ENCODE measurements around the gene BCL10. TPM values are rescaled to one million over a fixed set of nuclear protein-coding genes. Genes with fewer than 3 reads are reported as not detected.

The BCL10 gene
- total and polyA plus RNA-seq, 2 of the 8 experiments (the other 6 are each of a cell fraction or from before 2014, with no cell fraction given), result 7.4 to 29.6 TPM

- CTCF ChIA-PET (ENCODE audit: partially characterized antibody), result interaction anchor here (0.7 to 3.1 kb wide), 12 partner anchors 14 to 281 kb away, joined by 3 to 15 read pairs (median 4); no protein-coding TSS in a partner anchor
- no peak for TF ChIP-seq TBP (IDR thresholded peaks at IDR 0.05; ENCODE audit: low read depth, low read length)
- TF ChIP-seq RXRA (IDR thresholded peaks at IDR 0.05; ENCODE audit: insufficient read depth, low read depth, low read length), result no peak
- TF ChIP-seq BCL11A (IDR thresholded peaks at IDR 0.05; ENCODE audit: low read depth in 2 of 2, low read length in 2 of 2), result no peak
- TF ChIP-seq POU5F1 (IDR thresholded peaks at IDR 0.05; ENCODE audit: low read depth, low read length), result no peak
- no peak for TF ChIP-seq EP300 (IDR thresholded peaks at IDR 0.05; ENCODE audit: borderline replicate concordance in 1 of 2, low read depth in 2 of 2, low read length in 2 of 2)
- TF ChIP-seq BRCA1 (IDR thresholded peaks at IDR 0.05; ENCODE audit: low read depth, low read length), result no peak
- TF ChIP-seq EGR1 (IDR thresholded peaks at IDR 0.05; ENCODE audit: borderline replicate concordance, low read depth, low read length), result no peak
- no peak for TF ChIP-seq SP2 (IDR thresholded peaks at IDR 0.05; ENCODE audit: low read length)
Measured at GRCh38 chr1:85225624-85226380, 50.6 kb downstream of the BCL10 start.

More at GRCh38 chr1:85225624-85226380, 50.6 kb downstream of the BCL10 start:
- Histone ChIP-seq H3K56ac (replicated peaks; ENCODE audit: insufficient read length, low read depth, low read length) (no peak overlapping the region), H3K9me3 (ENCODE audit: insufficient read depth in 2 of 2, low read depth in 1 of 2, low read length in 1 of 2) (no peaks in the 10 kb centered on the region), H3K79me1 (ENCODE audit: low read depth, low read length) (no peaks in the 10 kb centered on the region), H2BK20ac (ENCODE audit: low read length) (no peak overlapping the region), H3K27ac (ENCODE audit: low read depth, low read length) (0 out of 2 replicates have a peak overlapping the region, but pooled peaks have one; percentile 2), H4K91ac (replicated peaks; ENCODE audit: insufficient read length, low read length) (no peak overlapping the region), H4K5ac (ENCODE audit: insufficient read length, low read depth, low read length) (no peak overlapping the region), H2BK120ac (replicated peaks; ENCODE audit: low read depth, low read length) (no peak overlapping the region), H2AK5ac (ENCODE audit: low read depth, low read length) (no peak overlapping the region), H2AFZ (ENCODE audit: low read length) (no peak overlapping the region), H3K79me2 (ENCODE audit: control insufficient read depth in 1 of 2, insufficient read depth in 2 of 2, low read length in 2 of 2) (no peaks in the 10 kb centered on the region), H2BK5ac (ENCODE audit: low read depth, low read length) (no peak overlapping the region), H3K36me3 (ENCODE audit: control insufficient read depth in 2 of 4, insufficient read depth in 4 of 4, low read length in 3 of 4) (no peaks in the 10 kb centered on the region), H3K9ac (replicated peaks in 1 of 4; ENCODE audit: extremely low read depth in 1 of 4, low read depth in 3 of 4, low read length in 3 of 4) (no peak overlapping the region), H3K4me1 (replicated peaks in 1 of 4; ENCODE audit: control insufficient read depth in 3 of 4, insufficient read depth in 4 of 4, low read length in 3 of 4) (peaks cover 0 to 15% (median 4%) of the 10 kb centered on the region in 4 experiments; a peak in 4 of 7 replicates), H3K14ac (ENCODE audit: insufficient read length) (no peak overlapping the region), H2BK12ac (ENCODE audit: low read depth, low read length) (no peak overlapping the region; the same call in 1 of the 2 replicates), H3K23ac (ENCODE audit: insufficient read length) (no peak overlapping the region), H3K4me2 (ENCODE audit: insufficient read depth in 1 of 2, low read depth in 2 of 2, low read length in 2 of 2) (peak overlapping the region; percentile 50 to 59; a peak in 3 of 4 replicates), H3K4ac (replicated peaks; ENCODE audit: insufficient read length, low read depth, low read length) (no peak overlapping the region), H3K4me3 (ENCODE audit: extremely low read depth in 1 of 4, insufficient read depth in 2 of 4, low read depth in 3 of 4, low read length in 4 of 4) (peak overlapping the region in 1 of 4 experiments; percentile 5; a peak in 1 of 8 replicates), H3K18ac (ENCODE audit: extremely low read depth, low read length) (no peak overlapping the region; the same call in 1 of the 2 replicates), H2BK15ac (ENCODE audit: low read length) (no peak overlapping the region), H4K8ac (ENCODE audit: extremely low read depth, insufficient read depth, low read length) (no peak overlapping the region), H3K23me2 (ENCODE audit: low read depth, low read length) (no peaks in the 10 kb centered on the region), H3K27me3 (replicated peaks in 1 of 4; ENCODE audit: control insufficient read depth in 3 of 4, extremely low read depth in 1 of 4, insufficient read depth in 3 of 4, low read length in 3 of 4) (no peaks in the 10 kb centered on the region), H4K20me1 (replicated peaks in 1 of 2; ENCODE audit: control insufficient read depth in 1 of 2, insufficient read depth in 2 of 2, low read length in 2 of 2) (no peaks in the 10 kb centered on the region)
- FAIRE-seq, result no peak
- no peak for DNase-seq (ENCODE audit: low read depth in 1 of 2, low spot score in 2 of 2)
- POLR2A ChIA-PET (ENCODE audit: partially characterized antibody), result interaction anchor here (0.8 to 2.9 kb wide), 5 partner anchors 10 to 49 kb away, joined by 3 to 17 read pairs (median 4); partner anchors contain the start of gene SYDE2
- WGBS, 2 experiments (ENCODE audit: extremely low coverage in 1 of 2, insufficient coverage in 1 of 2, insufficient read length in 1 of 2, insufficient replicate concordance in 2 of 2, low coverage in 1 of 2, low lambda C conversion rate in 2 of 2, missing lambda C conversion rate in 1 of 2), result 60% methylated on average over 5 of the region's 5 CpGs; no CpG with 5 or more reads in 1 of the 2 experiments

All from H1 (cell line).